Naive thymus-derived CD4-positive, alpha-beta T cell (primary cell): Measurements from ENCODE around the gene RNF144B. TPM values are rescaled to one million over a fixed set of nuclear protein-coding genes. Genes with fewer than 3 reads are reported as not detected.

ENCODE experiments used
- ATAC-seq: fragments of 150-1000 bp; cut with Tn5 transposase; 2 replicates; pipeline ENCODE4 v1.10.0; 2021; ENCODE audit warnings: mild to moderate bottlenecking, moderate library complexity
- CTCF ChIA-PET: fragments of 350-600 bp; sonication (Branson Sonifier 250); formaldehyde crosslinking; loops from one replicate; lab custom pipeline; 2021; ENCODE audit warnings: antibody characterized with exemption; lab: Charles Lee
- POLR2A ChIA-PET: fragments of 350-600 bp; sonication (Branson Sonifier 250); formaldehyde crosslinking; loops from one replicate; lab custom pipeline; 2021; ENCODE audit warnings: antibody characterized with exemption, inconsistent platforms; lab: Charles Lee
- DNase-seq, 9 donors: peaks; one replicate each; pipeline versions ENCODE4 v3.0.0 to v3.0.0-alpha.2; 2020 to 2022; ENCODE audit warnings: mixed read lengths in 1 of 9
- H3K27ac ChIP-seq: one replicate; pipeline ENCODE4 v1.7.0; 2013; ENCODE audit warnings: mild to moderate bottlenecking, low read depth, low read length, moderate library complexity
- H3K27me3 ChIP-seq, 2 donors: one replicate each; pipeline ENCODE4 v1.7.0; 2013; ENCODE audit warnings: low read length in 2 of 2, mild to moderate bottlenecking in 2 of 2, moderate library complexity in 2 of 2; ENCODE audit not compliant: control insufficient read depth in 2 of 2, insufficient read depth in 2 of 2
- H3K36me3 ChIP-seq, 3 experiments: 1 replicate in 2 of 3; 2 replicates in 1 of 3; pipeline ENCODE4 v1.7.0; 2013; ENCODE audit warnings: low read length in 3 of 3, mild to moderate bottlenecking in 3 of 3, moderate library complexity in 1 of 3; ENCODE audit not compliant: insufficient read depth in 3 of 3, control insufficient read depth in 2 of 3
- H3K4me1 ChIP-seq, 2 donors: one replicate each; pipeline ENCODE4 v1.7.0; 2013; ENCODE audit warnings: low read length in 2 of 2, mild to moderate bottlenecking in 2 of 2, moderate library complexity in 1 of 2; ENCODE audit not compliant: control insufficient read depth in 2 of 2, insufficient read depth in 2 of 2
- H3K4me3 ChIP-seq: 2 replicates; pipeline ENCODE4 v1.7.0; 2013; ENCODE audit warnings: mild to moderate bottlenecking, low read length
- H3K9me3 ChIP-seq, 3 experiments: 1 replicate in 2 of 3; 2 replicates in 1 of 3; pipeline ENCODE4 v1.7.0; 2013; ENCODE audit warnings: low read length in 3 of 3; ENCODE audit not compliant: control insufficient read depth in 2 of 3
- H3K27ac Mint-ChIP-seq, 9 donors: one replicate each; pipeline ENCODE4 v1.8.0; 2020 to 2022; ENCODE audit warnings: mixed read lengths in 9 of 9, mild to moderate bottlenecking in 8 of 9, moderate library complexity in 5 of 9, inconsistent platforms in 2 of 9
- H3K27me3 Mint-ChIP-seq, 5 donors: one replicate each; pipeline ENCODE4 v1.8.0; 2021 to 2022; ENCODE audit warnings: mixed read lengths in 5 of 5, mild to moderate bottlenecking in 1 of 5
- H3K36me3 Mint-ChIP-seq, 5 donors: one replicate each; pipeline ENCODE4 v1.8.0; 2020 to 2022; ENCODE audit warnings: mixed read lengths in 5 of 5, mild to moderate bottlenecking in 3 of 5, inconsistent platforms in 1 of 5
- H3K4me1 Mint-ChIP-seq, 7 donors: one replicate each; pipeline ENCODE4 v1.8.0; 2020 to 2022; ENCODE audit warnings: mixed read lengths in 7 of 7, mild to moderate bottlenecking in 3 of 7, inconsistent platforms in 1 of 7
- H3K4me3 Mint-ChIP-seq, 10 donors: one replicate each; pipeline ENCODE4 v1.8.0; 2020 to 2022; ENCODE audit warnings: mild to moderate bottlenecking in 10 of 10, mixed read lengths in 10 of 10, moderate library complexity in 6 of 10, inconsistent platforms in 2 of 10
- H3K9me3 Mint-ChIP-seq, 11 donors: one replicate each; pipeline ENCODE4 v1.8.0; 2020 to 2022; ENCODE audit warnings: mixed read lengths in 11 of 11, mild to moderate bottlenecking in 4 of 11, inconsistent platforms in 1 of 11, moderate library complexity in 1 of 11
- intact Hi-C, 2 donors: fragments of 100-400 bp; cut with micrococcal nuclease; formaldehyde crosslinking; loops; one replicate each; pipeline ENCODE4 v1.15.1; 2023
- polyA plus RNA-seq, 2 donors: library from polyadenylated mRNA; unstranded; fragments of 300-500 nt; fragmentation: Illumina TruSeq; gene quantifications; one replicate each; pipeline ENCODE4 v1.2.3, GENCODE V29; 2021
- total RNA-seq, 6 experiments: library from RNA in 5 of 6; stranded (reverse) in 5 of 6; gene quantifications; 1 replicate in 5 of 6; 2 replicates in 1 of 6; pipeline ENCODE4 v1.2.3 and lab custom pipeline; 2021 to 2026

The RNF144B gene
- total and polyA plus RNA-seq, 7 experiments from 2014 or later: 1.5 to 23.5 (median 7.1) TPM

- H3K27me3 ChIP-seq: no peaks in the 10 kb centered on the region
- DNase-seq (no peak), ATAC-seq (no peak)
- peaks cover 0 to 24% (median 0%) of the 10 kb centered on the region in 3 experiments for H3K36me3 ChIP-seq
- no peak overlapping the region for H3K27ac Mint-ChIP-seq
- no peak overlapping the region for H3K4me3 ChIP-seq
- ChIA-PET CTCF (no interaction called here), POLR2A (no interaction called here)
- intact Hi-C loops: no loop called here
- H3K36me3 Mint-ChIP-seq: peaks cover 0 to 43% (median 23%) of the 10 kb centered on the region in 5 donors
- no peak overlapping the region for H3K27ac ChIP-seq
- H3K4me1 ChIP-seq: no peaks in the 10 kb centered on the region
- H3K4me1 Mint-ChIP-seq: peaks cover 0 to 2% (median 0%) of the 10 kb centered on the region in 7 donors
- no peaks in the 10 kb centered on the region for H3K9me3 ChIP-seq
- no peak overlapping the region for H3K4me3 Mint-ChIP-seq
- no peaks in the 10 kb centered on the region for H3K9me3 Mint-ChIP-seq
- H3K27me3 Mint-ChIP-seq: peaks cover 0 to 4% (median 0%) of the 10 kb centered on the region in 5 donors
Observed at GRCh38 chr6:18467741-18468502, 80.8 kb downstream of the RNF144B start.

- Mint-ChIP-seq H3K9me3 (no peaks in the 10 kb centered on the region), H3K27me3 (peaks cover 0 to 4% (median 0%) of the 10 kb centered on the region in 5 donors), H3K27ac (no peak overlapping the region), H3K4me3 (no peak overlapping the region), H3K4me1 (no peaks in the 10 kb centered on the region), H3K36me3 (peaks cover 0 to 37% (median 17%) of the 10 kb centered on the region in 5 donors)
- Histone ChIP-seq H3K27me3 (no peaks in the 10 kb centered on the region), H3K4me3 (no peak overlapping the region), H3K36me3 (peaks cover 0 to 19% (median 0%) of the 10 kb centered on the region in 3 experiments), H3K9me3 (no peaks in the 10 kb centered on the region), H3K27ac (no peak overlapping the region), H3K4me1 (no peaks in the 10 kb centered on the region)
- POLR2A ChIA-PET: no interaction called here
- DNase-seq (no peak), ATAC-seq (no peak)
- CTCF ChIA-PET: no interaction called here
- intact Hi-C loops: no loop called here
Observed at GRCh38 chr6:18468503-18468843, 81.3 kb downstream of the RNF144B start.

DNA sequence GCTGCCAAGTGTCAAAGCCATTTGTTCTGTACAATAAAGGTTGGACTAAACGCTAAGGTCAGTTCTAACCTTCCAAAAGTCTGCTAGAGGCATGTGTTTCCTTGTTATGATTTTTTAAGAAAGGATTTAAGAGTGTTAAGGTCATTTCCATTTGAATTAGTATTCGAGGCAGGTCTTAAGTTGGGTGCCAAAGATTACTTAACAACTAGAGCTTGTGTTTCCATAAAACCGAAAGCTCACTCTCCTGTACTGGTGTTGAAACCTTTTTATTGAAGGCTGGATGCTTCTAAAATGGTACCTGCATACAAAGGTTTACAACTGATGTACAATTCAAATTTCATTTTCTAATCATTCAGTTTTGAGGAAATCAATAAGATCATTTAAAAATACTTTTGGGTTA is 82.4 kb downstream of the RNF144B start:
- POLR2A ChIA-PET: no interaction called here
- Histone ChIP-seq H3K9me3 (no peaks in the 10 kb centered on the region), H3K27me3 (no peaks in the 10 kb centered on the region), H3K4me3 (no peak overlapping the region), H3K4me1 (no peaks in the 10 kb centered on the region), H3K27ac (no peak overlapping the region), H3K36me3 (peaks cover 0 to 11% (median 0%) of the 10 kb centered on the region in 3 experiments)
- ATAC-seq (no peak), DNase-seq (no peak)
- CTCF ChIA-PET: no interaction called here
- H3K27ac Mint-ChIP-seq: no peak overlapping the region
- intact Hi-C loops: no loop called here
- peaks cover 0 to 4% (median 0%) of the 10 kb centered on the region in 5 donors for H3K27me3 Mint-ChIP-seq
- H3K36me3 Mint-ChIP-seq: peaks cover 0 to 32% (median 13%) of the 10 kb centered on the region in 5 donors
- H3K9me3 Mint-ChIP-seq: no peaks in the 10 kb centered on the region
- no peak overlapping the region for H3K4me3 Mint-ChIP-seq
- H3K4me1 Mint-ChIP-seq: no peaks in the 10 kb centered on the region

- H3K4me3 Mint-ChIP-seq: no peak overlapping the region
- POLR2A ChIA-PET: no interaction called here
- no peak for ATAC-seq
- CTCF ChIA-PET: no interaction called here
- Histone ChIP-seq H3K27me3 (no peaks in the 10 kb centered on the region), H3K4me3 (no peak overlapping the region), H3K4me1 (no peaks in the 10 kb centered on the region), H3K27ac (no peak overlapping the region), H3K9me3 (no peaks in the 10 kb centered on the region), H3K36me3 (no peaks in the 10 kb centered on the region)
- no peak overlapping the region for H3K27ac Mint-ChIP-seq
- no peaks in the 10 kb centered on the region for H3K4me1 Mint-ChIP-seq
- peaks cover 0 to 4% (median 1%) of the 10 kb centered on the region in 5 donors for H3K27me3 Mint-ChIP-seq
- H3K36me3 Mint-ChIP-seq: peaks cover 0 to 15% (median 5%) of the 10 kb centered on the region in 5 donors
- intact Hi-C loops: no loop called here
- no peaks in the 10 kb centered on the region for H3K9me3 Mint-ChIP-seq
- no peak for DNase-seq
Observed at GRCh38 chr6:18471232-18471964, 84.2 kb downstream of the RNF144B start.

DNA sequence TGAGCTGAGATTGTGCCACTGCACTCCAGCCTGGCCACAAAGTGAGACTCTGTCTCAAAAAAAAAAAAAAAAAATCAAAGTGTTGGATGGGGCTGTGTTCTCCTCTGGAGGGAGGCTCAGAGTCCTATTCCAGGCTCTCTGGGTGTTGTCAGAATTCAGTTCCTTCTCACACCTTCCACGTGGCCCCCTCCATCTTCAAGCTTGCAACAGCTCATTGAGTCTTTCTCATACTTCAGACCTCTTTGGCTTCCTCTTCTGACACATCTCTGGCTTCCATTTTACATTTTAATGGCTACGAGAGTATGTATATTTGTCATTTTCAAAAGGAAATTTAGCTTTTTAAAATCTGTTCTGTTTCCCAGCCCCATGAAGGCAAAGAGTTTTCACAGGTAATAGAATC is 85.8 kb downstream of the RNF144B start:
- no peak for ATAC-seq
- no peaks in the 10 kb centered on the region for H3K9me3 Mint-ChIP-seq
- Histone ChIP-seq H3K4me3 (no peak overlapping the region), H3K27ac (no peak overlapping the region), H3K27me3 (no peaks in the 10 kb centered on the region), H3K4me1 (no peaks in the 10 kb centered on the region), H3K36me3 (no peaks in the 10 kb centered on the region), H3K9me3 (no peaks in the 10 kb centered on the region)
- H3K27ac Mint-ChIP-seq: no peak overlapping the region
- H3K4me1 Mint-ChIP-seq: peaks cover 0 to 9% (median 6%) of the 10 kb centered on the region in 7 donors
- POLR2A ChIA-PET: no interaction called here
- H3K4me3 Mint-ChIP-seq: no peak overlapping the region
- peaks cover 0 to 7% (median 2%) of the 10 kb centered on the region in 5 donors for H3K36me3 Mint-ChIP-seq
- H3K27me3 Mint-ChIP-seq: peaks cover 0 to 5% (median 2%) of the 10 kb centered on the region in 5 donors
- intact Hi-C loops: no loop called here
- DNase-seq: no peak
- CTCF ChIA-PET: no interaction called here

DNA sequence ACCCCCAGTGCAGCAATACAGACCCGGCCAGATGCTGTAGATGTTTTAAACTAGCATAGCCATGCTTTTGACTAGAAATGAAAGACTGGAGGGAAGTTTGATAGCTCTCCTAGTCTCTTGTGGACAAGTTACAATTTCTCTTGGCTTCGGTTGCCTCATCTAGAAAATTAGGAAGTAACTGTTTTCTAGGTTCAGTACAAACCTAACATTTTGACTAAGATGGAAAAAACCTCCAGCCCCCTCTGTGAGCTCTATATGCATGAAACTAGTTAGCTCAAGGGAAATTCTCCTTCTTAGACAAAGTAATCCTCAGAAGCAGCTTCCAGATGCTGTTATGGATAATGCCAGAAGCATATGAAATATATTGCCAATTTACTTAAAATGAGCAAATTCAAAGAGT is 86.6 kb downstream of the RNF144B start:
- no peak for DNase-seq

More for the DNA sequence above, 86.6 kb downstream of the RNF144B start:
- H3K4me3 ChIP-seq: no peak overlapping the region
- no peak for ATAC-seq
- no peaks in the 10 kb centered on the region for H3K27me3 ChIP-seq
- Mint-ChIP-seq H3K36me3 (no peaks in the 10 kb centered on the region), H3K4me1 (peaks cover 0 to 10% (median 6%) of the 10 kb centered on the region in 7 donors), H3K27me3 (peaks cover 0 to 6% (median 2%) of the 10 kb centered on the region in 5 donors), H3K4me3 (no peak overlapping the region), H3K27ac (no peak overlapping the region), H3K9me3 (no peaks in the 10 kb centered on the region)
- no peaks in the 10 kb centered on the region for H3K36me3 ChIP-seq
- POLR2A ChIA-PET: no interaction called here
- no peaks in the 10 kb centered on the region for H3K4me1 ChIP-seq
- intact Hi-C loops: no loop called here
- H3K27ac ChIP-seq: no peak overlapping the region
- no peaks in the 10 kb centered on the region for H3K9me3 ChIP-seq
- CTCF ChIA-PET: no interaction called here
